ENCODE results near the gene UGT2B10.

DNA sequence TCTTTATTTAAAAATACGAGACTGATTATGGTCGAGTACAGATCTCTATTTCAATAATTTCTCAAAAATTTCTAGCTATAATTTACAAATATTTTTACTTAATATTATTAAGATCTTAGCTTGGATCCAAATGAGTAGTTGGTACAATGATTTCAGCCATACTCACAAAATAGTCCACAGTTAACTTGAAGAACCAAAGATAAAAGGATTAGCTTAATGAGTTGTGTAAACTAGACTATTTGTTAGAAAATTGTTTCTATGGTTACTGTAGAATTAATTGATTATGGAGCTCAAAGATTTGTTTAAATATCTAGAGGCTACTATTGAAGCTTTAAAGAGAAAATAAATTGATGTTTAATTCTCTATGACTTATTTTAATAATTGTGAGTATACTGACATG is 1.6 kb downstream of the UGT2B10 start:
- TF ChIP-seq, protein P1, sequence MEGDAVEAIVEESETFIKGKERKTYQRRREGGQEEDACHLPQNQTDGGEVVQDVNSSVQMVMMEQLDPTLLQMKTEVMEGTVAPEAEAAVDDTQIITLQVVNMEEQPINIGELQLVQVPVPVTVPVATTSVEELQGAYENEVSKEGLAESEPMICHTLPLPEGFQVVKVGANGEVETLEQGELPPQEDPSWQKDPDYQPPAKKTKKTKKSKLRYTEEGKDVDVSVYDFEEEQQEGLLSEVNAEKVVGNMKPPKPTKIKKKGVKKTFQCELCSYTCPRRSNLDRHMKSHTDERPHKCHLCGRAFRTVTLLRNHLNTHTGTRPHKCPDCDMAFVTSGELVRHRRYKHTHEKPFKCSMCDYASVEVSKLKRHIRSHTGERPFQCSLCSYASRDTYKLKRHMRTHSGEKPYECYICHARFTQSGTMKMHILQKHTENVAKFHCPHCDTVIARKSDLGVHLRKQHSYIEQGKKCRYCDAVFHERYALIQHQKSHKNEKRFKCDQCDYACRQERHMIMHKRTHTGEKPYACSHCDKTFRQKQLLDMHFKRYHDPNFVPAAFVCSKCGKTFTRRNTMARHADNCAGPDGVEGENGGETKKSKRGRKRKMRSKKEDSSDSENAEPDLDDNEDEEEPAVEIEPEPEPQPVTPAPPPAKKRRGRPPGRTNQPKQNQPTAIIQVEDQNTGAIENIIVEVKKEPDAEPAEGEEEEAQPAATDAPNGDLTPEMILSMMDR (IDR thresholded peaks at IDR 0.05; ENCODE audit: low read length), result no peak
- TF ChIP-seq EZH2 (IDR thresholded peaks at IDR 0.05; ENCODE audit: borderline replicate concordance, low read length), result no peak

All from OCI-LY1 (cell line).